ENCODE measurements around the gene GCLC. TPM values are rescaled to one million over a fixed set of nuclear protein-coding genes. Genes with fewer than 3 reads are reported as not detected.

The GCLC gene
- total RNA-seq, 2 donors from 2014 or later, result 22.9 to 30.8 TPM

DNA sequence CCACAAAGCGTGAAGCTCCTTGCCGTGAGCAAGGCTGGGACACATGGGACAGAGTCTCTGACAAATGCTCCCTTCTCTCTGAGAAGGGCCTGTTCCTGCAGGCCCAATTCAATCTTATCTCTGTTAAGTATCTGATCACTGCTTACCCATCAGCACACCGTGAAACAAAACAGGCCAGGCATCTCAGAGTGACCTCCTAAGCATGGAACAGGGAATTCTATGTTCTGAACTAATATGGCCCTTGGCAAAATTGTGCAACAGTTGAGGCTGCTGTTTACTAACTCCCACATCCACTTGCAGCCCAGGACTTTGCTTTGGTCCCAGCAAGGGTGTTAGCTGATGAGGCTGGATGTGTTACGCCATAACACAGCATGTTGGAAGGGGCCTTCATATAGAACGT lies 79.2 kb downstream of the GCLC start:
- no peak for ATAC-seq (replicated peaks in 1 of 2)
- H3K27ac Mint-ChIP-seq, result no peak overlapping the region
- peaks cover 15% of the 10 kb centered on the region for H3K27me3 Mint-ChIP-seq (ENCODE audit: low read depth)
- no peaks in the 10 kb centered on the region for H3K36me3 Mint-ChIP-seq (ENCODE audit: insufficient read depth in 2 of 2)
- H3K4me1 Mint-ChIP-seq (ENCODE audit: low read depth), result no peaks in the 10 kb centered on the region
- DNase-seq, result no peak
- H3K9me3 Mint-ChIP-seq, result no peaks in the 10 kb centered on the region
- no peak overlapping the region for H3K4me3 Mint-ChIP-seq

DNA sequence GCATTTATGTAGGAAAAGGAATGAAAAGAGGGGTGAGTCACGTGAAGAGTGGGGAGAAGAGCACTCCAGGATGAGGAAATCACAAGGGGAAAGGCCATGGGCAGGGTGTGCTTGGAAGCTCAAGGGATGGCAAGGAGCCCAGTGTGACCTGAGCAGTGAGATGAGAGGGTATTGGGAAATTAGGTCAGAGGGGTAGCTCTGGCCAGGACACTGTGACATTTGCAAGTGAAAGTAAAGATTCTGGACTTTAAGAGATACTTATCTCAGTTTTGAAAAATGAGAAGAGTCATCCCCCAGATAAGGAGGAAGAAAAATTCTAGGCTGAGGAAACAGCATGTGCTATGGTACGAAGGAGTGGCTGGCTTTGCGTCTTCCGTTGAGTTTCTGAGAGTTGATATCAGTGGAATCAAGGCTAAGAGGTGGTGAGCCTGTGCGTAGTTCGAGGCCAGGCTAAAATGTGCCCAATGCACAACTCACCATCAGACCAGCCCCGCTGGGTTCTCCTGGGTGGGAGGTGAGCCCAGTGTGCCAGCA lies 79.9 kb downstream of the GCLC start:
- H3K4me3 Mint-ChIP-seq, result no peak overlapping the region
- H3K27ac Mint-ChIP-seq, result no peak overlapping the region
- H3K36me3 Mint-ChIP-seq (ENCODE audit: insufficient read depth in 2 of 2), result no peaks in the 10 kb centered on the region
- ATAC-seq (replicated peaks in 1 of 2) (no peak), DNase-seq (no peak)
- H3K4me1 Mint-ChIP-seq (ENCODE audit: low read depth), result no peaks in the 10 kb centered on the region
- peaks cover 15% of the 10 kb centered on the region for H3K27me3 Mint-ChIP-seq (ENCODE audit: low read depth)
- no peaks in the 10 kb centered on the region for H3K9me3 Mint-ChIP-seq

GRCh38 chr6:53464483-53464882 lies 80.4 kb downstream of the GCLC start:
- Mint-ChIP-seq H3K27ac (no peak overlapping the region), H3K9me3 (no peaks in the 10 kb centered on the region), H3K4me3 (no peak overlapping the region), H3K27me3 (ENCODE audit: low read depth) (peaks cover 10% of the 10 kb centered on the region), H3K4me1 (ENCODE audit: low read depth) (no peaks in the 10 kb centered on the region), H3K36me3 (ENCODE audit: insufficient read depth in 2 of 2) (no peaks in the 10 kb centered on the region)
- DNase-seq (no peak), ATAC-seq (replicated peaks in 1 of 2) (no peak)

DNA sequence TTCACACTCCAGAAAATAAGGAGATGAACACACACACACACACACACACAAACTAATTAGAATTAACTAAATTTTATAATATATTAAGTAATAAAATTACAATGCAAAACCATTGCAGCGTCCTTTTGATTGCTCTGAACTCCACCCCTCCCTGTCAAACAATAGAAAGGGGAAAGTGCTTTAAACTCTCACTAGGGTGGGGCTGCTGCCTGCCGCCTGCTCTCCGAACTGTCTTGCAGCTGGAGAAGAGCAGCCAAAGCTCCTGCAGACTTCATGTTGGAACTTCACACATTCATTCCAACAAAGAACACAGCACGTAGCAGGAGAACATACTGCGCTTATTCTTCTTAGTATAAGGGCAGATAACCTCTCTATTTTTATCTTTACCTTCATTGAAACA lies 83.2 kb downstream of the GCLC start:
- peaks cover 6% of the 10 kb centered on the region for H3K27me3 Mint-ChIP-seq (ENCODE audit: low read depth)
- no peaks in the 10 kb centered on the region for H3K9me3 Mint-ChIP-seq
- H3K36me3 Mint-ChIP-seq (ENCODE audit: insufficient read depth in 2 of 2), result no peaks in the 10 kb centered on the region
- H3K4me3 Mint-ChIP-seq, result no peak overlapping the region
- no peaks in the 10 kb centered on the region for H3K4me1 Mint-ChIP-seq (ENCODE audit: low read depth)
- no peak overlapping the region for H3K27ac Mint-ChIP-seq
- ATAC-seq (replicated peaks in 1 of 2), result no peak
- DNase-seq, result no peak

- no peak overlapping the region for H3K27ac Mint-ChIP-seq
These were observed 83.8 kb downstream of the GCLC start for GRCh38 chr6:53461041-53461656.

DNA sequence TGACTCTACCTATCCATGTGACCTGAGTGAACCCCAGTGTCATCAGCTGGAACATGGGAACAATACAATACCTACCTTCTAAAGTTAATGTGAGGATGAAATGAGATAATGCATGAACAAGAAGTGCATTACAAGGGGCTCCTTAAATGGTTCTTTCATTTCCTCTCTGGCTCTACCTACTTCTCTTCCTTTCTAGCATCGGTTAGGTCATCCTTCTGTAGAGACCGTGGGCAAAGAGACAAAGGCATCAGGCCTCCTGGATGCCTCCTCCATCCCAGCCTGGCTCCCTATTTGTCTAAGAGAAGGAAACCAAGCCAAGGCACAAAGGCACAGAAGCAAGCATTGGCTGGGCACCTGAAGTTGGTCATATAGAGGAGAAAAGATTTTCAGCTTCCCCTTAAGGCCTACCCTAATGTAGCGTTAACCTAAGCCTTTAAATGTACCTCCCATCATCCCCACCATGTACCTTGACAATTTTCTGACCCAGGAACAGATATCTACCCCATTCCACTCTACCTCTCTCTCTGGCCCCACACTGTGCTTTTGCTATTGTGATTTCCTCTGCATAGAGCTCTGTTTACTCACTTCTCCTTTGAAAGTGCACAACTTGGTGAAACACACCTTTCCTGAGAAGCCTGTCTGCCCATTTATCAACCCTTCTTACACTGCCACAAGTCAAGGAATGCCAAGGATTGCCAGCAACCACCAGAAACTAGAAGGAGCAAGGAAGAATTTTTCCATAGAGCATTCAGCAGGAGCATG lies 86.6 kb downstream of the GCLC start:
- no peaks in the 10 kb centered on the region for H3K4me1 Mint-ChIP-seq (ENCODE audit: low read depth)
- no peak overlapping the region for H3K4me3 Mint-ChIP-seq
- peaks cover 3 to 4% of the 10 kb centered on the region in 2 donors for H3K36me3 Mint-ChIP-seq (ENCODE audit: insufficient read depth in 2 of 2)
- peaks cover 7% of the 10 kb centered on the region for H3K27me3 Mint-ChIP-seq (ENCODE audit: low read depth)
- ATAC-seq (replicated peaks in 1 of 2), result no peak
- DNase-seq, result no peak
- no peak overlapping the region for H3K27ac Mint-ChIP-seq
- peaks cover 2 to 3% of the 10 kb centered on the region in 2 donors for H3K9me3 Mint-ChIP-seq

More at GRCh38 chr6:53461041-53461656, 83.8 kb downstream of the GCLC start:
- Mint-ChIP-seq H3K27me3 (ENCODE audit: low read depth) (peaks cover 6% of the 10 kb centered on the region), H3K4me1 (ENCODE audit: low read depth) (no peaks in the 10 kb centered on the region), H3K36me3 (ENCODE audit: insufficient read depth in 2 of 2) (peaks cover 0 to 2% of the 10 kb centered on the region in 2 donors), H3K9me3 (peaks cover 0 to 2% of the 10 kb centered on the region in 2 donors), H3K4me3 (no peak overlapping the region)
- ATAC-seq (replicated peaks in 1 of 2) (peak in 1 of 2 donors; percentile 62), DNase-seq (no peak)

DNA sequence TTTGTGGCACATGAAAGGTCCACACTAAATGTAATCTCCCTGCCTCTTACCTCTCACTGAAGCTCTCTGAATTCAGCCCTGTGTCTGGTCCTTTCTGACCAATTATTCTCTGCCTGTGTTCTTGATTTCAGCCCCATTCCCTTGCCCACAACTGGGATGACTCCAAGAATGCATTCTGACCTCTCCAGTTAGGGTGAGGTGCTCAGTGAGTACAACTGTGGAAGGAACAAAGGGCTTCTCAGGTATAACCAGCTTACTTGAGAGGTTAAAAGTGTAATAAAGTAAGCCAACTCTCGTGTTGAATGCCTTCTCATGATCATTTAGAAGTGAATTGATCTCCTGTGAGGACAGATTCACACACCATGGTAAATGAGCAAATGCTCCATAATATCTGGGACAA lies 88.1 kb downstream of the GCLC start:
- Mint-ChIP-seq H3K27ac (no peak overlapping the region), H3K36me3 (ENCODE audit: insufficient read depth in 2 of 2) (peaks cover 3 to 4% of the 10 kb centered on the region in 2 donors), H3K4me3 (no peak overlapping the region), H3K4me1 (ENCODE audit: low read depth) (no peaks in the 10 kb centered on the region), H3K9me3 (peaks cover 2 to 3% of the 10 kb centered on the region in 2 donors), H3K27me3 (ENCODE audit: low read depth) (peaks cover 7% of the 10 kb centered on the region)
- ATAC-seq (replicated peaks in 1 of 2) (no peak), DNase-seq (no peak)

DNA sequence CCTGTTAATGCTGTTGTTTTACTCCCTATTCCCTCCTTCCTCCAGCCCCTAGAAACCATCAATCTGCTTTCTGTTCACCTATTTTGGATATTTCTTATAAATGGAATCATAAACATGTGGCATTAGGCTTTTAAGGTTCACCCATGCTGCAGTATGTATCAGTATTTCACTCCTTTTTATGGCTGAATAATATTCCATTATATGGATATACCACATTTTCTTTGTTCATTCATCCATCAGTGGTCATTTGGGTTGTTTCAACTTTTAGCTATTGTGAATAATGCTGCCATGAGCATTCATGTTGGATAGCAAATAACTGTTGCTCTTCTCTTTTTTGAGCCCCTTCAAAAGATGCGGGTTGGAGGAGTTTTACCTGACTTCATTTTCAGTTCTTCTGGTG lies 89.2 kb downstream of the GCLC start:
- ATAC-seq (replicated peaks in 1 of 2) (no peak), DNase-seq (no peak)
- no peak overlapping the region for H3K27ac Mint-ChIP-seq
- H3K4me1 Mint-ChIP-seq (ENCODE audit: low read depth), result no peaks in the 10 kb centered on the region
- peaks cover 2 to 3% of the 10 kb centered on the region in 2 donors for H3K9me3 Mint-ChIP-seq
- H3K36me3 Mint-ChIP-seq (ENCODE audit: insufficient read depth in 2 of 2), result peaks cover 3 to 4% of the 10 kb centered on the region in 2 donors
- peaks cover 7% of the 10 kb centered on the region for H3K27me3 Mint-ChIP-seq (ENCODE audit: low read depth)
- no peak overlapping the region for H3K4me3 Mint-ChIP-seq

DNA sequence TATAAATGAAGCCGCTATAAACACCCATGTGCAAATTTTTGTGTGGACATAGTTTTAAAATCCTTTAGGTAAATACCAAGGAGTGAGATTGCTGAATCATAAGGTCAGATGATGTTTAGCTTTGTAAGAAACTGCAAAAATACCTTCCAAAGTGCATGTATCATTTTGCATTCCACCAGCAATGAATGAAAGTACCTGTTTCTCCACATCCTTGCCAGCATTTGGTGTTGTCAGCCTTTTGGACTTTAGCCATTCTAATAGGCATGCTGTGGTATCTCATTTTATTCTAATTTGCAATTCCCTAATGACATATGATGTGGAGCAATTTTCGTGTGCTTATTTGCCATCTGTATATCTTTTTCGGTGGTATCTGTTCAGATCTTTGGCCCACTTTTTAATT lies 93.7 kb downstream of the GCLC start:
- no peak for ATAC-seq (replicated peaks in 1 of 2)
- Mint-ChIP-seq H3K36me3 (ENCODE audit: insufficient read depth in 2 of 2) (peaks cover 2 to 3% of the 10 kb centered on the region in 2 donors), H3K4me1 (ENCODE audit: low read depth) (no peaks in the 10 kb centered on the region), H3K4me3 (no peak overlapping the region), H3K9me3 (peaks cover 2 to 6% of the 10 kb centered on the region in 2 donors), H3K27me3 (ENCODE audit: low read depth) (peaks cover 12% of the 10 kb centered on the region), H3K27ac (no peak overlapping the region)
- DNase-seq, result no peak

DNA sequence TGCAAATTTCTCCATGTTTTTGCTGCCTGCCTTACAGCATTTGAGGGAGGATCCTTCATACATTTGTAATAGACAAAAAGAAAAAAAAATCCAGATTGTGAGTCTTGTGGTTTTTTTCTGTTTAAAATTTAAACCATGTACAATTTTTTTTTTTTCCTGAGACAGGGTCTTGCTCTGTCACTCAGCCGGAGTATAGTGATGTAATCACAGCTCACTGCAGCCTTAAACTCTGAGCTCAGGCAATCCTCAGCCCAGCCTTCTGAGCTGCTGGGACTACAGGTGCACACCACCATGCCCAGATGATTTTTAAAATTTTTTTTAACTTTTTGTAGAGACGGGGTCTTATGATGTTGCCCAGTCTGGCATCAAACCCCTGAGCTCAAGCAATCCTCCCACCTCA lies 97.0 kb downstream of the GCLC start:
- no peak overlapping the region for H3K4me3 Mint-ChIP-seq

More for the DNA sequence above, 97.0 kb downstream of the GCLC start:
- Mint-ChIP-seq H3K4me1 (ENCODE audit: low read depth) (no peaks in the 10 kb centered on the region), H3K9me3 (peaks cover 2 to 3% of the 10 kb centered on the region in 2 donors), H3K36me3 (ENCODE audit: insufficient read depth in 2 of 2) (no peaks in the 10 kb centered on the region), H3K27me3 (ENCODE audit: low read depth) (peaks cover 8% of the 10 kb centered on the region), H3K27ac (no peak overlapping the region)
- DNase-seq (no peak), ATAC-seq (replicated peaks in 1 of 2) (no peak)

Other genes with a start within 250 kb of the GCLC start
- gene ELOVL5, start 196.2 kb downstream of the GCLC start, total RNA-seq, result 100 to 1,000 TPM; 102 to 108 TPM
- under 1 TPM; 0.12 to 0.14 TPM for gene KLHL31, start 120.7 kb upstream of the GCLC start, total RNA-seq
- gene LRRC1, start 249.9 kb upstream of the GCLC start, total RNA-seq, result 1 to 10 TPM; 3.6 to 4.4 TPM

All from activated T-cell treated with anti-CD3 and anti-CD28 coated beads, Interleukin-2, amount 50 U/mL, for 72 hours (primary cell).